WERI-Rb-1 (cell line): Measurements from ENCODE around the gene IL18BP.

Experiments used
- DNase-seq: peaks from one replicate; pipeline ENCODE4 v3.0.0-alpha.2; 2020
- H3K27ac ChIP-seq: fragments of 250-450 bp; sonication (Bioruptor Pico); 2 replicates; pipeline ENCODE4 v1.5.1; 2020; ENCODE audit warnings: mild to moderate bottlenecking, moderate library complexity
- H3K27me3 ChIP-seq: fragments of 250-450 bp; sonication (Bioruptor Pico); 2 replicates; pipeline ENCODE4 v1.5.1; 2021; ENCODE audit warnings: mild to moderate bottlenecking, low read depth, moderate library complexity; ENCODE audit not compliant: insufficient read depth, severe bottlenecking
- H3K36me3 ChIP-seq: fragments of 250-450 bp; sonication (Bioruptor Pico); 2 replicates; pipeline ENCODE4 v1.5.1; 2020; ENCODE audit warnings: mild to moderate bottlenecking, moderate library complexity
- H3K4me3 ChIP-seq: 2 replicates; pipeline ENCODE4 v1.5.1; 2011; ENCODE audit warnings: low read depth, mild to moderate bottlenecking, control low read depth, low read length
- H3K9me3 ChIP-seq: fragments of 250-450 bp; sonication (Bioruptor Pico); 2 replicates; pipeline ENCODE4 v1.5.1; 2021; ENCODE audit warnings: mild to moderate bottlenecking, moderate library complexity; ENCODE audit not compliant: severe bottlenecking
- TF ChIP-seq, protein P1 (sequence below): IDR thresholded peaks from 2 replicates; pipeline ENCODE4 v1.5.1; 2011; ENCODE audit warnings: low read depth, mild to moderate bottlenecking, control low read depth, inconsistent platforms, low read length

Gene IL18BP

DNA sequence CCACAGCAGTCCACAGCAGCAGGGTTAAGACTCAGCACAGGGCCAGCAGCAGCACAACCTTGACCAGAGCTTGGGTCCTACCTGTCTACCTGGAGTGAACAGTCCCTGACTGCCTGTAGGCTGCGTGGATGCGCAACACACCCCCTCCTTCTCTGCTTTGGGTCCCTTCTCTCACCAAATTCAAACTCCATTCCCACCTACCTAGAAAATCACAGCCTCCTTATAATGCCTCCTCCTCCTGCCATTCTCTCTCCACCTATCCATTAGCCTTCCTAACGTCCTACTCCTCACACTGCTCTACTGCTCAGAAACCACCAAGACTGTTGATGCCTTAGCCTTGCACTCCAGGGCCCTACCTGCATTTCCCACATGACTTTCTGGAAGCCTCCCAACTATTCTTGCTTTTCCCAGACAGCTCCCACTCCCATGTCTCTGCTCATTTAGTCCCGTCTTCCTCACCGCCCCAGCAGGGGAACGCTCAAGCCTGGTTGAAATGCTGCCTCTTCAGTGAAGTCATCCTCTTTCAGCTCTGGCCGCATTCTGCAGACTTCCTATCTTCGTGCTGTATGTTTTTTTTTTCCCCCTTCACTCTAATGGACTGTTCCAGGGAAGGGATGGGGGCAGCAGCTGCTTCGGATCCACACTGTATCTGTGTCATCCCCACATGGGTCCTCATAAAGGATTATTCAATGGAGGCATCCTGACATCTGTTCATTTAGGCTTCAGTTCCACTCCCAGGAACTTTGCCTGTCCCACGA is 3.3 kb downstream of the IL18BP start:
- Histone ChIP-seq H3K4me3 (no peak overlapping the region), H3K9me3 (no peaks in the 10 kb centered on the region), H3K27me3 (no peaks in the 10 kb centered on the region), H3K36me3 (peaks cover 67% of the 10 kb centered on the region), H3K27ac (peak overlapping the region; percentile 50)
- TF ChIP-seq, protein P1, sequence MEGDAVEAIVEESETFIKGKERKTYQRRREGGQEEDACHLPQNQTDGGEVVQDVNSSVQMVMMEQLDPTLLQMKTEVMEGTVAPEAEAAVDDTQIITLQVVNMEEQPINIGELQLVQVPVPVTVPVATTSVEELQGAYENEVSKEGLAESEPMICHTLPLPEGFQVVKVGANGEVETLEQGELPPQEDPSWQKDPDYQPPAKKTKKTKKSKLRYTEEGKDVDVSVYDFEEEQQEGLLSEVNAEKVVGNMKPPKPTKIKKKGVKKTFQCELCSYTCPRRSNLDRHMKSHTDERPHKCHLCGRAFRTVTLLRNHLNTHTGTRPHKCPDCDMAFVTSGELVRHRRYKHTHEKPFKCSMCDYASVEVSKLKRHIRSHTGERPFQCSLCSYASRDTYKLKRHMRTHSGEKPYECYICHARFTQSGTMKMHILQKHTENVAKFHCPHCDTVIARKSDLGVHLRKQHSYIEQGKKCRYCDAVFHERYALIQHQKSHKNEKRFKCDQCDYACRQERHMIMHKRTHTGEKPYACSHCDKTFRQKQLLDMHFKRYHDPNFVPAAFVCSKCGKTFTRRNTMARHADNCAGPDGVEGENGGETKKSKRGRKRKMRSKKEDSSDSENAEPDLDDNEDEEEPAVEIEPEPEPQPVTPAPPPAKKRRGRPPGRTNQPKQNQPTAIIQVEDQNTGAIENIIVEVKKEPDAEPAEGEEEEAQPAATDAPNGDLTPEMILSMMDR = no peak
- DNase-seq = peak; percentile 35

DNA sequence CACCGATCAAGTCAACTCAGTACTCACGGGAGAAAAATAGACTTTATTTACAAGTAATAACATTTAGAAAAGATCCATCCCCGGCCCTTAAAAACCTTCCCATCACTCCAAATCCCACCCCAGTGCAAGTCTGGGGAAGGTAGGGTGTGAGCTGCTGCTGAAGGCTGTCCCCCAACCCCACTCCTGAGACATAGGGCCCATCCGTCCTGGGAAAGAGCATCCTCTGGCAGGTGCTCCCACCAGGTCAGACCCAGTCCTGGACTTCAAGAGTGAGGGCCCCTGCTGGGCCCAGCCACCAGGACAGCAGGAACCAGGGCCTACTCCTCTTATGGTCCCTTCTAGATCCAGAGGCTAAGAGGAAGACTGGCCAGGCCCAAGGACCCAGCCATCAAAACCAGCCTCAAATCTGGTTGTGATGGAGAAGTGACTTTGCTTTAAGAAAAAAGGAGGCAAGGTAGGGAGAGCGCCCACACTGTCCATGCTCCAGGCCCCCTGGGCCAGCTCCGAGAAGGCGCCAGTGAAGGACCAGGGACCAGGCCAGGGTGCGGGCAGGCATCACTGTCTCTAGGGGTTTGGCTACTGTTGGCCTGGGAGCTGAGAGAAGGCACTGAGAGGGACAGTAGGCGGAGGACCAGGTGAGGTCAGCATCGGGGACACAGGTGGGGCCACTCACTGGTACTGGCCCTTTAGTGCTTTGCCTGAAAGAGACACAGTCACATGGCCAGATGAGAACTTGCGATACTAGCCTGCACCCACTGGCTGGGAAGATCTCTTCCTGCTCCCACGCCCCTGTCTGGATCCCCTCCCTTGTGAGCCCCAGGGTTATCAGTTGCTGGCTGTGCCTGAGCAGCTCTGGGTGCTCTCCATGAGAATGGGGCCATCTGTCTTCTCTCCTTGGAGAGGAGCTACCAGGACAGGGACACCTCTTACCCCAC is 4.4 kb downstream of the IL18BP start:
- Histone ChIP-seq H3K27me3 (no peaks in the 10 kb centered on the region), H3K9me3 (no peaks in the 10 kb centered on the region), H3K4me3 (no peak overlapping the region), H3K27ac (peak overlapping the region; percentile 50), H3K36me3 (peaks cover 78% of the 10 kb centered on the region)
- DNase-seq = no peak
- TF ChIP-seq, protein P1 = no peak

DNA sequence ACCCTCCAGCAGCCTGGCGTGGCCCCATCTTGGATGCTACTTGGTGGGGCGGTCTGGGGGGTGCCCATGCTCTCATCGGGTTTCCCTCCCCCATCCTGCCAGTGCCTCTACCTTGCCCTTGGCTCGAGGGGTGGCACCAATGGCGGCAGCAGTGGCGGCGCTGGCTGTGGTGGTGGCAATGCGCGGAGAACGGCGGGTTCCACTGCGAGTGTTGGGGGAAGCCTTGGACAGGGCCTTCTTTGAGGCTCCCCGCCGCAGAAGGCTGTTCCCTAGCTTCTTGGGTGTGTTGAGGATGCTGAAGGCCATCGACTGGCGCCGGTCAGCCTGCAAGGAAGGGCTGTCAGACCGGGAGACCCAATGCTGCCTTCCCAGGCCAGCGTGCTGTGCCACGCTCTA is 5.1 kb downstream of the IL18BP start:
- H3K27ac ChIP-seq = no peak overlapping the region
- H3K9me3 ChIP-seq = no peaks in the 10 kb centered on the region
- TF ChIP-seq, protein P1 = no peak
- H3K27me3 ChIP-seq = no peaks in the 10 kb centered on the region
- no peak overlapping the region for H3K4me3 ChIP-seq
- peaks cover 85% of the 10 kb centered on the region for H3K36me3 ChIP-seq
- no peak for DNase-seq

DNA sequence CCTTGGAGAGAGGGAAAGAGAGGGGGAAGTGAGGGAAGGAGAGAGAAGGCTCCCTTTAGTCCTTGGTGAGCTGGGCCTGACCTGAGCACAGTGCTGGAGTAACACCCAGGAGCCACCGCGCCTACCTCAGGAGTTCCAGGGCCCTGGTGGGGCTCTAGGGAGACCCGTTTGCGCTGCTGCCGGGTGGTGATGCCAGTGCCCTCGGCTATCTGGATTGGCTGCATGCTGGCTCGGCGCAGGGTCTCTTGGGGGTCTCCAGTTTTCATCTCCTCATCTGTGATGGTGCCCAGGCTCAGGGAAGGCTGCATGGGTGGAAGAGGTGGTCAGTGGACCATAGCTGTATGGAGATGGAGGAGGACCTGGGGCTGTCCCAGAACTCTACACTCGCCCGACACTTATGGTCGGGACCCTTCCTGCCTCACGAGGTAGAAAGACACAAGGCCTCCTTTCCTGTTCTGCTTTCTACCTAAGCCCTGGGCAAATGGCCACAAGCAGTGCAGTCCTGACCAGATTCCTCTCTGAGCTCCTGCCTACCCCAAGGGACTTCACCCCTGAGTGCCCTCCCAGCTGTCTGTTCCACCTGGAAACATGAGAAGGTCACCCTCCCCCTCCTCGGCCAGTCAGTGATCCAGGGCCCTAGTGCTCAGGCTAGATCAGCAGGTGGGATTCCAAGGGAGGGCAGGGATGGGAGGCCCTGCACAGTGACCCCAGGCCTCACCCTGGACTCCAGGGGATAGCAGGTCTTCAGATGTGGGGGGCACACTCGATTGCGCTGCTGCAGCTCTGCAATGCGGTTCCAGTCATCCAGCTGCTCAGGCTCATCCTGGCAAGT is 6.0 kb downstream of the IL18BP start:
- no peak overlapping the region; the same call in 1 of the 2 replicates for H3K27ac ChIP-seq
- H3K27me3 ChIP-seq = no peaks in the 10 kb centered on the region
- H3K36me3 ChIP-seq = peaks cover 93% of the 10 kb centered on the region
- TF ChIP-seq, protein P1 = no peak
- H3K9me3 ChIP-seq = no peaks in the 10 kb centered on the region
- no peak for DNase-seq
- no peak overlapping the region for H3K4me3 ChIP-seq

DNA sequence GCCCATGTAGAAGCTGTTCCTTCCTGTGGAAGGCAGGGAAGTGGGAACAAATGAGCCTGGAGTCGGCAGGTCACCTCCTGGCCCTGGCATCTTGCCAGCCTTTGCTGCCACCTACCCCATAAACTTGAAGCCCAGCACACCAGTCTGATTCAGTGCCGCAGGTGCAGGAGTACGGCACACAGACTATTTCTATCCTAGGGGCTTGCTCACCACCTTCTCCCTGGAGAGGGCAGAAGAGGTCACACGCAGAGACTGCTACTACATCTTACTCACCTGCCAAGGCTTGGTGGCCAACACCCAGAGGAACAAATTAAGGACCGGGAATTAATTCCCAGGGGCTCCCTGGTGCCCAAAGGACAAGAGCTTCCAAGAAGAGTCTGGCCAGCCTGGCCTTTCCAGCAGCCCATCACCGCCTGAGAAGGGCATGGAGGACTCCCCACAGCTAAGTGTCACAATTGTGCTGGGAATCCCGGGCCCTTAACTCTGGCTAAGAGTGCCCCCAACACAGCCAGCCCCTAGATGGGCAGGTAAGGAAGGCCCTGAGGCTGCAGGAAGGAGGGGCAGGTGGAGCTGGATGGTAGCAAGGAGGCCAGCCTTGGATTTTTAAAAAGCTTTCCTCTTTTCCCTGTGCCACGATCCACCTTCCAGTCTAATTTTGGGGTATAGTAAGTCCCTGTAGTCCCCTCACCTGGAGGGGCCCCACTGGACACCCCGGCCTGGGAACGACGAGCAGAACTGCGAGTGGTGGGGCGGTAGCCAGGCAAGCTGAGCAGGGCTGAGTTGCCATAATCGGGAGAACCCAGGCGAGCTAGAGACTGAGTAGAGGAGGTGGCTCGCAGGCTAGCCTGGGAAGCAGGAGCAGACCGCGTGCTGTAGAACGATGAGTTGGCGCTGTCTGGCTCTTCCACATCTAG is 6.9 kb downstream of the IL18BP start:
- Histone ChIP-seq H3K27me3 (no peaks in the 10 kb centered on the region), H3K36me3 (peaks cover 95% of the 10 kb centered on the region), H3K27ac (no peak overlapping the region), H3K9me3 (no peaks in the 10 kb centered on the region), H3K4me3 (no peak overlapping the region)
- no peak for DNase-seq
- TF ChIP-seq, protein P1 = no peak
